Femur (tissue), 1 donor: ENCODE measurements around the gene RAB40B.
A peak's percentile ranks its signal among the peaks of the same experiment; 100 is the strongest.

Source experiments
- DNase-seq: peaks from one replicate; pipeline ENCODE4 v3.0.0-alpha.2; 2017

Gene RAB40B

DNA sequence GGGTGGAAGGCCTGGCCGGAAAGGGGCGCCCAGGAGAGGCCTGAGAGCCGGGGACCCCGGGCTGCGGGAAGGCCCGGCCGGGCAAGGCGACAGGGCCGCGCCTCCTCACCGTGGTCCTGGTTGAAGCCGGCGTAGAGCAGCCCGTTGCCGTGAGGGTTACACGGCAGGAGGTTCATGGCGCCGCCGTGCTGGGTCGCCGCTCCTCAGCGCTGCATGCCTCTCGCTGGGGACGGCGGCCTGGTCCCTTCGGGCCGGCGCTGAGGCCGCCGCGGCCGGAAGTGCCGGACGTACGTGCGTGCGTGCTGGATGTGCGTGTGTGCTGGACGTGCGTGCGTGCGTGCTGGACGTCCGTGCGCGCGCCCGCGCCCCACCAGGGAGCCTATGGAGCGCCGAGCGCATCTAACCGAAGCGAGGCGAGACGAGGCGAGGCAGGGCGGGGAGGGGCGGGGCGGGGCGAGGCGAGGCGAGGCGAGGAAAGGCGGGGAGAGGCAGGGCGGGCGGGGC, 50.3 kb downstream of the RAB40B start, which contains the start of gene WDR45B:
Gene WDR45B (minus strand): TSS at position 280 of the 504 bp plus-strand sequence. CDS start 104 bp downstream, at position 176.
- peak; percentile 97 for DNase-seq

DNA sequence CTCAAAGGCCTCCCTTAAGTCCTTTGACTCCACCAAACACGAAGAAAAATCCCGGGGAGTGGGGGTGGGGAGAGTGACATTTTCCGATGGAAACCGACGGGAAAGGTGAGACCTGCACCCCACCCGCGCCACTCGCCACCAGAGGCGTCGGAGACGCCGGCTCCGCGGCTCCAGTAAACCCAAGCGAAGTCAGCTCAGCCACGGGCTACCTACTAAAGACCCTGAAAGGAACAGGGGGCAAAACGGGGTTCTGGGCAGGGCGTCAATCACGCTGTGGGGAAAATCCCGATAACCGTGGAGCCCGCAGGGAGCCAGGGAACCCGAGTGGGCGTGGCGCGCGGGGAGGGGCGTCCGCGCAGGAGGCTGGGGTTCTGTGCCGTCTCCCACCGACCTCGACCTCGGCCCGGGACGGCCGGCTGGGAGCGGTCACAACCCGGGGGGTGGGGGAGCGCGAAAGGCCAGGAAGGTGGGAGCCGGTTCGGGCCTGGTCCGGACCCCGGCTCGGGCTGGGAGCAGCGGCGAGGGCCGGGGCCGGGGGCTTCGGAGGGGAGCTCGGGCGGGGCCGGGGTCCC, 50.8 kb downstream of the RAB40B start:
- peak; percentile 64 for DNase-seq

DNA sequence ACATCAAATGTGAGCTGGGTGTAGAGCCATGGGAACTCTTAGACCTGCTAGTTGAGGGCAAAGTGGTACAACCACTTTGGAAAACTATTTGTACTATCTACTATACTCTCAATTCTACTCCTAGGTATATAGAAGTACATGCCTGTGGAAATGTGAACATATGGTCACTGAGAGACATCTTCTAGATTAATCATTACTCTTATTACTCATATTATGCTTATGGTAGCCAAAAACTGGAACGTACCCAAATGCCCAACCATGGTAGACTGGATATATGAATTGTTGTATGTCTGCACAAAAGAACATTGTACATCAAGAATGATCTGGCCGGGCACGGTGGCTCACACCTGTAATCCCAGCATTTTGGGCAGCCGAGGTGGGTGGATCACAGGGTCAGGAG, 53.0 kb downstream of the RAB40B start:
- no peak for DNase-seq

DNA sequence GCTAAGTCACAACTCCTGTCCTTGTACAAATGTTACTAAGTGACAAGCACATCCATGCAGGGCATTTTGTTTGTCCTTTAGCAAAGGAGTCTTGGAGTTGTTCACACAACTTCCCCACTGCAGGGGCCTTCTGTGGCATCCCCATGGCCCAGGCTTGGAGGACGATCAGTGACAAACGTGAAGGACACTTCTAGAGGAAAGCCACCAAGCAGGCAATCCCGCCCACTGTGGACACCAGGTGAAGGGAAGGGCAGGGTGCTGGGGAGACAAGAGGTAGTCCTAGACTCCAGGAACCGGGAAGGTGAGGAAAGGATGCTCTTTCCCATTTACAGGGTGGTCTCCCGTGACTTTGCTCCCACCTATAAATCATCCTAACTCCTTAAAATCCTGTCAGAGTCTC, 54.4 kb downstream of the RAB40B start:
- no peak for DNase-seq

DNA sequence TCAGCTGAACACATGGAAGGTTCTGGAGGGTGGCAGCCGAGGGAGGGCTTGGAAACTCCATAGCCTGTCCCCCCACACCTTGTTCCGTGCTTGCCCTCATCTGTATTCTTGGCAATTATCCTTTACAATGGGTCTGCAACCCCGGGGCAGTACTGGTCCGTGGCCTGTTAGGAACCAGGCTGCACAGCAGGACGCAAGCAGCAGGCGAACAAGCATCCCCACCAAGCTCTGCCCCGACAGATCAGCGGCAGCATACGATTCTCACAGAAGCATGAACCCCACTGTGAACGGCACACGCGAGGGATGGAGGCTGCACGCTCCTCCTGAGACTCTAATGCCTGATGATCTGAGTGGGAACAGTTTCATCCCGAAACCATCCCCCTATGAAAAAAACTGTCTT, 56.5 kb downstream of the RAB40B start:
- no peak for DNase-seq

DNA sequence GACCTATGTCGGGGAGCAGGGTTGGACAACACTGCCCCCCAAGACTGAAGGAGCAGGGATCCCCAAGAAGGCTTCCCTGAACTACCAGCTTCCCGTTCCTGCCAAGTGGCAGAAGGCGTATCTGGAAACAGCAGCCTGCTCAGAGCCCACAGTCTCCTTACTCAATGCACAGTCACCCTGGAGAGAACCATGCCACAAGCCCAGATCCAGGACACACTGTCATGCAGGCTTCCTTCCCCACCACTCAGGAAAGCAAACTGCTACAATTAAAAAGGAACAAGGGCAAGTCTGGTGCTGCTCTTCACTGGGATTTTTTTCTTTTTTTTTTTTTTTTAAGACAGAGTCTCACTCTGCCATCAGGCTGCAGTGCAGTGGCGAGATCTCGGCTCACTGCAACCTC, 58.5 kb downstream of the RAB40B start:
- DNase-seq, result no peak

DNA sequence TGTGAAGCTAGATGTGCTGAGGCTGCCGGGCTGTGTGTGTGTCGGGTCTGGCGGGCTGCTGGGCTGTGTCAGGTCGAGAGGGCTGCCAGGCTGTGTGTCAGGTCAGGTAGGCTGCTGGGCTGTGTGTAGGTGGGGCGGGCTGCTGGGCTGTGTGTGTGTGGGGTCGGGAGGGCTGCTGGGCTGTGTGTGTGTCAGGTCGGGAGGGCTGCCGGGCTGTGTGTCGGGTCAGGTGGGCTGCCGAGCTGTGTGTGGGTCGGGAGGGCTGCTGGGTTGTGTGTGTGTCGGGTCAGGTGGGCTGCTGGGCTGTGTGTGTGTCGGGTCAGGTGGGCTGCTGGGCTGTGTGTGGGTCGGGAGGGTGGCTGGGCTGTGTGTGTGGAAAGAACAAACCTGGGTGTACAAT, 58.9 kb downstream of the RAB40B start:
- DNase-seq, result no peak

DNA sequence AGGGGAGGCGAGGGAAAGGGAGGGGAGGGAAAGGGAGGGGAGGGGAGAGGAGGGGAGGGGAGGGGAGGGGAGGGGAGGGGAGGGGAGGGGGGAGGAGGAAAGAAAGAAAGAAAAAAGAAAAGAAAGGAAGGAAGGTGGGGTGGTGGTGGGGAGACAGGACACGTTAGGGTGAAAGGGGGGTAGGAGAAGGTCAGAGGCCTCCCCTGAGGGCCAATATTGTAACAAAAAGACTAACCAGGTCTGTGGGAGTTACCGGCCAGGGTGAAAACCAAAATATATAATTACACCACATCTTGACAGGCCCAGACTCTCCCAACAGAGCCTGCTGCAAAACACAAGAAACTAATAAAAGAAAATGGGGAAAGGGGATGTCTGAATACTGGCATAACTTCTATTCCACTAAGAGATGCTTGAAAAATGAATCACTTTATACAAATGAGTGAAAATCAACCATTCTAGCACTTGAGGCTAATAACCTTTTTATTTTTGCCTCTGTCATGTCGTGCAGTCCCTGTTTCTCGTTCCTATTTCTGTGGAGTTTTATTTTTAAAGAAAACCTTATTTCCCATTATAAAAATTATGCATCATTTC, 60.2 kb downstream of the RAB40B start:
- DNase-seq, result no peak

DNA sequence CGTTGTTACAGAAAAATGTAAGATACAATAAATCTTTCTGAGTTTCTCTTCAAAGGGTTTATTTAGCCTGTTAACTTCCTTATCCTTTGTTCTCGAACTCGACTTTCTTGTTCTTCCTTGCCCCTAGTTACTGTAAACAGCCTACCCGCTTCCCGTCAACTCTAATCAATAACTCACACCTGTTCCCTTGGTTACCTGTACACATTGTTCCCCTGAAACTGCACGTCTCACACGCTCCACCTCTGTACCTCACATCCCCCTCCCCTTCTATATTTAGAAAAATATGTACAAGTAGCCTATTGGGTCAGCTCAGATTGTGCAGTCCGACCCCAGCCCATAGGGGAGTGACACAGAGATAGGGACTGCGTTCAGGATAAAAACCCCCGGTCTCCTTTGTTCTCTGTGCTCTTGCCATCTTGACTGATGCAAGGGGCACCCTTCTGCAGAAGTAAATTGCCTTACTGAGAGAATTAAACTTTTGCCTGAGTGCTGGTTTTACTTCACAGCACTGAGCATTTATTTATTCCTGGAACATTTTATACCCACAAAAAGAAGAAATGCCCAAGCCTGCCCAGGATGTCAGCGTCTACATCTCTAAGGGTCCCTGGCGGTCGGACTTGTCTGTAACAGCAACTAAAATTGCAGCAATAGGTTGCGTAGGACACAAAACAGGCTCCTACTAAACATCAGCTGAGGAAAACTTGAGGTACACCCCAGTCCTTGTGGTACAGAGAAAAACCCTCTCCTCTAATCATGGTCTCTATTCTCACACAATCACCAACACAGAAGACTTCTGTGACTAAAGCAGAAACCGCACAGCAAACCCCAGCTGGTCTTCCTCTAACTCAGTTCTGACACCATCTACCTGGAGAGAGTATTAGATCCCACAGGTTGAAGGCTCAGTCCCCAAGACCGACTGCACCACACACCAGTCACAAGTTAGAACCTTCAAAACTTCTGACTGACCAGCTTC, 61.6 kb downstream of the RAB40B start:
- DNase-seq, result no peak

DNA sequence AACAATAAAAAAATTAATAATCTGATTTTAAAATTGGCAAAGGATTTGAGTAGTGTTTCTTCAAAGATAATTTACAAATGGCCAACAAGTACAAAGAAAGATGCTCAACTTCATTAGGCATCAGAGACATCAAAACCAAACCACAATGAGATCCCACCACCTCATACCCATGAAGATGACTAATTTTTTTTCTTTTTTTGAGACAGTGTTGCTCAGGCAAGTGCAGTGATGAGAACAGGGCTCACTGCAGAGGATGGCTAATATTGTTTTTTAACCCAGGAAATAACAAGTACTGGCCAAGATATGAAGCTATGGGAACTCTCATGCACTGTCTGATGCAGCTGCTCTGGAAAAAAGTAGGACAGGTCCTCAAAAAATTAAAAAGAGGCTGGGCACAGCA, 65.2 kb downstream of the RAB40B start:
- DNase-seq, result no peak

DNA sequence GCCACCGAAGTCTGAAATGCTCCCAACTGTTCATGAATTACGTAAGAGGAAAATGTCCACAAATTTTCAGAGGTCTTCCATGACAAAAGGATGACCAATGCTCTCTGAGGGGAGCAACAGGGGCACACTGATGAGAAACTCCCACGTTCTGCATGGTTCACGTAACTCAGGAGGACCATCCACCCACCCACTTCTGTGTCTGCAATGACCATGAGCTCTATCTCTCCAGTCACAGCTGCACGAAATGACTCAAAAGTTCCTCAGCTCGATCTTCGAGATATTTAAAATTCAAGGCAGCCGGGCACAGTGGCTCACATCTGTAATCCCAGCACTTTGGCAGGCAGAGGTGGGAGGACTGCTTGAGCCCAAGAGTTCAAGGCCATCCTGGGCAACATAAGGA, 66.0 kb downstream of the RAB40B start:
- DNase-seq, result no peak

DNA sequence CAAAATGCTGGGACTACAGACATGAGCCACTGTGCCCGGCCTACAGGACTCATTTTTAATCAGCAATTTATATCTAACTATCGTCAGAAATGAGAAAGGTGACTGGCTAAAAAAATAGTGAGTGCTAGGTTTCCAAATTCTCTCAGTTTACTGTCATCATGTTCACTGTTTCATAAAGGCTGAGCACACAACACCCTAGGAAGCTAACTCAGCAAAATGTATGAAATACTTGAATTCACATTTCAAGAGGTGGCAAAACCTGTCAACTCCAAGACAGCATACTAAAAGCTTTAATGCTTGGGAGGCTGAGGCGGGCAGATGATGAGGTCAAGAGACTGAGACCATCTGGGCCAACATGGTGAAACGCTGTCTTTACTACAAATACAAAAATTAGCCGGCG, 67.0 kb downstream of the RAB40B start:
- DNase-seq, result no peak

DNA sequence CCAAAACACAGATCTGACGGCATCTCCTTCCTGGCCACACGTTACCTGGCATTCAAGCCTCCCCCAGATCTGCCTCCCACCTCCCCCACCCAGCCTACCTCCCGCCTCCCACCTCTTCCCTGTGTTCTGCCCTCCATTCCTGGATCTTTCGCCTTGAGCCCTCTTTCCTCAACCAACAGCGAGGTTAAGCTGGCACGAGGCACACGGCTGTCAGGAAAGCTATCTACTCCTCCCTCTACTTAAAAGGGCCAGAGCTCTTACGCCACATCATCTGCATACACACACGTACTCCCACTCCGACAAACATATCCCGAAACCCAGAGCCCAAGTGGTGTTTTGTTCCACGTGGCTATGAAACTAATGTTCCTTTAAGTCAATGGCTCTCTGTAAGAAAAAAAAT, 68.3 kb downstream of the RAB40B start:
- no peak for DNase-seq

DNA sequence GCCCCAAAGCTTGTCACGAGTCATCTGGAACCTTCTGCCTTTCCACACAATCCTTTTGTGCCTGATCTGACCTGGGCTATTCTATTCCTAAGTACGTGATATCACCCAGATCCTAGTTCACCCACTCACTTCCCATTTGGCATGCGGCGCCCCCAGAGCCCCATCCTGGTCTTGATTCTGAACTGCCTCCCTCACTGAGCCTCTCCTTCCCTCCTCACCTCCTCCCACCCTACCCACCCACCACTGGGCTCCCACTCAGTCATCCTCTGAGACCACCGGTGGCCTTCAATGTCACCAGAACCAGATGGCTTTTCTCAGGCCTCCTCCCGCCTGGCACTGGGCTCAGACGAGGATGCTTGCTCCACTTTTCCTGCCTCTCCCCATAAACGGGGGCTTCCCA, 68.8 kb downstream of the RAB40B start:
- DNase-seq, result no peak

DNA sequence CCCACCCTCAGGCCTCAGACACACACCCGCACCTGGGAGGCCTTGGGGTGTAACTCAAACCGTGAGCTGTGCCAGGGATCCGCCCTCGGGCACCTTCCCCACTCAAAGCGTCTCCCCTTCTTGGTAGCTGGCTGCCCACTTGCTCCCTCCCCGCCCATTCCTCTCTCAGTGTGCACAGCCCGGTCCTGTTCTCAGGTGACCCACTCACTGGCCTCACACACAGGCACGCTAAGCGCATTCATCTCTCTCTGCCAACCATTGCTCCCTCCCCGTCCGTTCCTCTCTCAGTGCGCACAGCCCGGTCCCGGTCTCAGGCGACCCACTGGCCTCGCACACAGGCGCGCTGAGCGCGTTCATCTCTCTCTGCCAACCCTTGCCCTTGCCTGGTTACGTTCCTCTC, 71.1 kb downstream of the RAB40B start:
- DNase-seq, result no peak

DNA sequence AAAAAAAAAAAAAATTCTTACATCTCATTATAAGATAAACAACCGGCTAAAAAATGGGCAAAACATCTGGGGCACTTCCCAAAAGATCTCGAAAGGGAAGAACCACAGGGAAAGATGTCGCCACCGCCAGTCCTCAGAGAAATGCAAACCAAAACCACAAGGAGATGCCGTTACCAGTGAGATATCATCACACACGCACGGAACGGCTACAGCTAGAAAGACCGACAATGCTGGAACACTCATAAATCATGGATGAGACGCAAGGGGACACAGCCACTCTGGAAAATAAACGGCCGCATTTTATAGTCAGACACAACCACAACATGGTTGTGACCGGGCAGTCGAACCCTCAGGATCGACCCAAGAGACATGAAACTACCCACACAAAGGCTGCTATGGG, 74.8 kb downstream of the RAB40B start:
- no peak for DNase-seq

DNA sequence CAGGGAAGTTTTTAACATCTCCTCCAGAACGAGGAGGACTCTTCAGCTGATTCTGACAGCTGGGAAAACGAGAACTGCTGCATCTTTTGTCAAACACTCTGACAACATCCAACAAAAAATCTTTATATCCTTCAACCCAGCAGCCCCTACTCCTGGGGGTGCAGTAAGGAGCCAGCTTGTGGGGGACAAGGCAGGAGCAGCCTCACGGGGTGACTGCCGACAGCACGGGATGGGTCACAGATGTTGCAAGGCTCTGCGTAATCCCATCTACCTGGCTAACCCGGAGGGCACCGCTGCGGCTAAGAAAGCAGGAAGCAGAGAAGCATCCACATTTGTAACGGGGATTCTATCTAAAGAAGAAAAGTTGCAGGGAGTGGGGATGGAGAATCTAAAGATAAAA, 78.9 kb downstream of the RAB40B start:
- DNase-seq, result no peak

DNA sequence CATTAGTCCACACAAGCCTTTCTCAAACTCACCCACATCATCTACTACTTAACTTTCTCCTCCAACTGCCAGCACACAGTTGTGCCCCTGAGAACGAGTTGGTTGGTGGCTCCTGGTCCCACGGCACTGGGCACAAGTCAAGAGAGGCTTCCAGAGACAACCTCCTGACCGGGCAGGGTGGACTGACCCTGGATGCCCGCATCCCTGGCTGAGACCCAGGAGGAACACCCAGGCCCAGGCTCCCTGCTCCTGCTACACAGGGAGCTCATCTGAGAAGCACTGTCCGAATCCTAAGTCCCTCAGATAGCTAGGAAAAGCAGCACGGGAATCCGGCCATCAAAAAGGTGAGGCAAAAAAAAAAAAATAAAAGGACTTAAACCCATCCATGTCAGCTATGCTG, 79.3 kb downstream of the RAB40B start:
- no peak for DNase-seq

DNA sequence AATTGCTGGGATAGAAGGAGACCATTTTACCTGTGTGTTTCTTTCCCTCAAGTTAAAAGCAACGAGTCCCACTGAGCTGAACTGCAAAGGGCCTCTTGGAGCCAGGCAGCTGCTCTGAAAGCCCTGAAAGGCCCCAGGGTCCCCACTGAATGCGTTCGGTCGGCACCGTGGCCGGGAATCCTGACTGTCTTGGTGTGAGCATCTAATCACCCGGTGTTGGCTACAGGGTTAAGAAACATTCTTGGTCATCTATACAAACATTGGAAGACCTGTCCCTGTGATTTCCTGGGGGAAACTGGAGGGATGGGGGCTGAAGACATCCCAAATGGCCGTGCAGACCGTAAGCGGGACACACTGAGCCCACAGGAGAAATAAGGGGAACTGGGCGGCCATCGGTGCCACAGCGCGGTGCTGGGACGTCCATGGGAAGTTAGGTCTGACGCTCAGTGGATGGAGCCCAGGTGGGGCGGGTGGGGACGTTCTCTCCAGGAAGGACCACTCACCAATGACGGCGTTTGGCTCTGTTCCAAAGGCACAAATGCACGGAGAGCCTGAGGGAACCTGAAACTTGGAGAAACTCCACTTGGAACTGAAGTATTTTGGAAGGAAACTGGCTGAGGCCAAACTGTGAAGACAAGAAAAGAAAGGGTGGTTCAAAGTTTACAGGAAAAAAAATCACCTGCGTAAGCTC, 82.3 kb downstream of the RAB40B start:
- no peak for DNase-seq

DNA sequence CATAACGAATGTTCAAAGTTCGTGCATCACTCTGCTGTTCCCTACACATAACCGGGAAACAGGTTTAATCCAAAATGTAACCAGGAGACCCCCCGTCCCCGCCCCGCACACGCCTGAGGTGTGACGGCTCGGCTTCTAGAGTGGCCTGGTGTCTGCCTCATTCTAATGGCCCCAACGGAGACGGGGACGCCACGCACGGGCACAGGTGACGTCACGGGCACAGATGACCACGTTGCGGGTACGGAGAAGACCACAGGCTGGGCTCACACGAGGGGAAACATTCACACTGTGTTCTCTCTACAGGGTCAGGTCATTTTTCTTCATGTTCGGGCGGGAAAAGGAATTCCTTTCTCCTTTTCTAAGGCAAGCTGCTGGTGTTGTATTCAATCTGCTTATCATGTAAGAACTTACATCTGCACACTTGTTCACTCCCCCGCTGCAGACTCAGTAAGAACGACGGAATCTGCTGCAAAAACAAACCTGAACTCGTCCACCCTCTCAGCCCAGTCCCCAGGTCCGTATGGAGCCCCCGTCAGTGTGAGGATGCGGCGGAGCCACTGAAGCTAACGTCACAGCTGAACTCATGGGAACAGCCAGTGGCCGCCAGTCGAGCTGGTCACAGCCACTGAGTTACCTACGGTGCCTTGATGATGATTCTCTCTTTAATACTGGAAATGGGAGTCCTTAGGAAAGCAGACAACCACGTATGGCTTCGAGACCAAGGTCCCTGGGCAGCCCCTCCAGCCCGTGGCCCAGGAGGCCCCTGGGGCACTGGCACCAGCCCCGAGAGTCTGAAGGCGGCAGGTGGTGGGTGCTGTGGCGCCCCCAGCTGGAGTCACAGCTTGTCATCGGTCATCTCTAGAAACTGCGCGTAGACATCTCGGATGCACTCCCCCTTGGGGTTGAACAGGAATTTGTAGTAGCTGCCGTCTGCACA, 83.1 kb downstream of the RAB40B start:
- DNase-seq, result no peak

DNA sequence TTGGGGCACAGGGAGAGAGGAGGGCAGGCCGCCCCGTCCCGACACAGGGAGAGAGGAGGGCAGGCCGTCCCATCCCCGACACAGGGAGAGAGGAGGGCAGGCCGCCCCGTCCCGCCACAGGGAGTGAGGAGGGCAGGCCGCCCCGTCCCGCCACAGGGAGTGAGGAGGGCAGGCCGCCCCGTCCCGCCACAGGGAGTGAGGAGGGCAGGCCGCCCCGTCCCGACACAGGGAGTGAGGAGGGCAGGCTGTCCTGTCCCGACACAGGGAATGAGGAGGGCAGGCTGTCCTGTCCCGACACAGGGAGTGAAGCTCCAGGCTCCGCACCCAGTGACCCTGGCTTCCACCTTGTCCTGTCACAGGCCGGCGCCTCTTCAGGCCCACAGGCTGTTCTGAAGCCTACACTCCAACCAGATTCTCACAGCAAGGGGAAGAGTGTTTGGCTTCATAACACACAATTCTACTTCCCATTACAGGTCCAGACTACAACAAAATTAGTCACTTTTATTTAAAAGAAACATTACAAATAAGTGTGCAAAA, 84.3 kb downstream of the RAB40B start:
- DNase-seq, result no peak
